ENCODE results near the gene ZNF17.

The ZNF17 gene

GRCh38 chr19:57452307-57452706 is 41.3 kb downstream of the ZNF17 start:
- TF ChIP-seq GATA2 (IDR thresholded peaks at IDR 0.05; ENCODE audit: low read depth, low read length) (no peak), GATA3 (IDR thresholded peaks at IDR 0.05; ENCODE audit: low read depth, low read length) (no peak)

GRCh38 chr19:57465680-57466381 is 54.9 kb downstream of the ZNF17 start:
- TF ChIP-seq GATA3 (IDR thresholded peaks at IDR 0.05; ENCODE audit: low read depth, low read length) (no peak), GATA2 (IDR thresholded peaks at IDR 0.05; ENCODE audit: low read depth, low read length) (no peak)

DNA sequence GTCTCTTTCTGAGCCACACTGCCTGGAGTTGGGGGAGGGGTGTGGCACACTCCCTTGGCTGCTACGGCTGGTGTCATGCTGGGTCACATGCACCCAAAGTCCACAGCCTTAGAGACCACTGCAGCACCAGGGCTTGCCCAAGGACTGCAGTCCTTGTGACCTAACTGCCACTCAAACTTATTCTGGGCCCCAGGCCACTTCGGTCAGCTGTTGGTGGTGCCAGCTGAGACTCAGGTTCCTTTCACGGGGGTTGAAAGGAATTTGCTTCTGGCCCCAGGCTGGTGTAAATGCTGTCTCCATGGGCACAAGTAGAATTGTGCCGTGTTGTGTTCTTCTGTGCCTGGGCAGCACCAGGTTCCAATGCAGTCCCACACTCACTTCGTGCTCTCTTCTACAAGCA is 55.5 kb downstream of the ZNF17 start:
- TF ChIP-seq GATA3 (IDR thresholded peaks at IDR 0.05; ENCODE audit: low read depth, low read length) (no peak), GATA2 (IDR thresholded peaks at IDR 0.05; ENCODE audit: low read depth, low read length) (no peak)

All from SH-SY5Y (cell line).